Fibroblast of skin of right quadriceps (primary cell): Measurements from ENCODE around the gene CLDN25.
"Not testable (repeated sequence)": the region's sequence is repeated elsewhere in the genome, so short reads cannot be mapped to it uniquely, and the experiment has no call there.

Experiments
- DNase-seq: peaks from one replicate; pipeline ENCODE4 v3.0.0-alpha.2; 2013

Gene CLDN25

GRCh38 chr11:113779496-113779895, at the start of gene CLDN25:
Gene CLDN25, plus strand, starts transcription at chr11:113779796. Its CDS starts 0 bp downstream, at chr11:113779796.
- no peak for DNase-seq

GRCh38 chr11:113730887-113731726, 48.5 kb upstream of the CLDN25 start:
- DNase-seq, result peak; percentile 57

- DNase-seq, result no peak
Measured at GRCh38 chr11:113732092-113732491, 47.5 kb upstream of the CLDN25 start.

- no peak for DNase-seq
Measured at GRCh38 chr11:113736323-113736722, 43.3 kb upstream of the CLDN25 start.

- no peak for DNase-seq
Measured at GRCh38 chr11:113752932-113753331, 26.7 kb upstream of the CLDN25 start.

GRCh38 chr11:113760241-113760640, 19.4 kb upstream of the CLDN25 start:
- no peak for DNase-seq

- not testable (repeated sequence) for DNase-seq
Measured at GRCh38 chr11:113763040-113763439, 16.6 kb upstream of the CLDN25 start.

GRCh38 chr11:113764527-113765219, 14.9 kb upstream of the CLDN25 start:
- DNase-seq, result no peak

GRCh38 chr11:113771964-113772363, 7.6 kb upstream of the CLDN25 start:
- DNase-seq, result no peak

- DNase-seq, result peak; percentile 18
Measured at GRCh38 chr11:113773092-113773415, 6.5 kb upstream of the CLDN25 start.

GRCh38 chr11:113773416-113774173, 6.0 kb upstream of the CLDN25 start, which contains the start of gene ZW10:
Gene ZW10, minus strand, starts transcription at chr11:113773692. Its CDS starts 26 bp downstream, at chr11:113773666.
- DNase-seq, result peak; percentile 97

- no peak for DNase-seq
Measured at GRCh38 chr11:113774174-113774503, 5.5 kb upstream of the CLDN25 start.

- DNase-seq, result peak; percentile 3
Measured at GRCh38 chr11:113778111-113778910, 1.3 kb upstream of the CLDN25 start.

GRCh38 chr11:113781682-113782081, 2.1 kb downstream of the CLDN25 start:
- DNase-seq, result no peak

- DNase-seq, result no peak
Measured at GRCh38 chr11:113782134-113782533, 2.5 kb downstream of the CLDN25 start.

GRCh38 chr11:113789016-113789415, 9.4 kb downstream of the CLDN25 start:
- DNase-seq, result not testable (repeated sequence)

- no peak for DNase-seq
Measured at GRCh38 chr11:113789675-113790320, 10.2 kb downstream of the CLDN25 start.

- DNase-seq, result peak; percentile 42
Measured at GRCh38 chr11:113796663-113797259, 17.2 kb downstream of the CLDN25 start.

- no peak for DNase-seq
Measured at GRCh38 chr11:113802621-113803020, 23.0 kb downstream of the CLDN25 start.

GRCh38 chr11:113805640-113806039, 26.0 kb downstream of the CLDN25 start:
- DNase-seq, result no peak

- peak; percentile 2 for DNase-seq
Measured at GRCh38 chr11:113806406-113806805, 26.8 kb downstream of the CLDN25 start.

GRCh38 chr11:113808931-113809330, 29.3 kb downstream of the CLDN25 start:
- DNase-seq, result no peak
